CD8-positive, alpha-beta memory T cell (primary cell): ENCODE measurements around the gene TTLL9. TPM values are rescaled to one million over a fixed set of nuclear protein-coding genes. Genes with fewer than 3 reads are reported as not detected.
"Not testable (repeated sequence)": the region's sequence is repeated elsewhere in the genome, so short reads cannot be mapped to it uniquely, and the experiment has no call there.

Experiments used
- CTCF ChIA-PET: fragments of 350-600 bp; sonication (Branson Sonifier 250); formaldehyde crosslinking; loops from one replicate; lab custom pipeline; 2021; ENCODE audit warnings: antibody characterized with exemption; lab: Charles Lee
- POLR2A ChIA-PET: fragments of 350-600 bp; sonication (Branson Sonifier 250); formaldehyde crosslinking; loops from one replicate; lab custom pipeline; 2021; ENCODE audit warnings: antibody characterized with exemption; lab: Charles Lee
- DNase-seq, 5 donors: peaks; one replicate each; pipeline versions ENCODE4 v3.0.0 to v3.0.0-alpha.2; 2020 to 2022; ENCODE audit warnings: mixed read lengths in 1 of 5
- H3K27ac ChIP-seq: one replicate; pipeline ENCODE4 v1.7.0; 2013; ENCODE audit warnings: low read depth, mild to moderate bottlenecking, low read length, moderate library complexity
- H3K27me3 ChIP-seq: 2 replicates; pipeline ENCODE4 v1.7.0; 2013; ENCODE audit warnings: low read length, mild to moderate bottlenecking; ENCODE audit not compliant: insufficient read depth, poor library complexity, severe bottlenecking
- H3K36me3 ChIP-seq: 2 replicates; pipeline ENCODE4 v1.7.0; 2013; ENCODE audit warnings: mild to moderate bottlenecking, low read length, moderate library complexity; ENCODE audit not compliant: insufficient read depth
- H3K4me1 ChIP-seq: 2 replicates; pipeline ENCODE4 v1.7.0; 2013; ENCODE audit warnings: mild to moderate bottlenecking, low read length, moderate library complexity; ENCODE audit not compliant: insufficient read depth
- H3K4me3 ChIP-seq: 2 replicates; pipeline ENCODE4 v1.7.0; 2013; ENCODE audit warnings: mild to moderate bottlenecking, low read length
- H3K9me3 ChIP-seq: 2 replicates; pipeline ENCODE4 v1.7.0; 2013; ENCODE audit warnings: mild to moderate bottlenecking, low read length
- H3K27ac Mint-ChIP-seq, 8 donors: one replicate each; pipeline ENCODE4 v1.8.0; 2020 to 2021; ENCODE audit warnings: mixed read lengths in 8 of 8, mild to moderate bottlenecking in 6 of 8, inconsistent platforms in 3 of 8, moderate library complexity in 3 of 8
- H3K27me3 Mint-ChIP-seq, 2 donors: one replicate each; pipeline ENCODE4 v1.8.0; 2020 to 2021; ENCODE audit warnings: mixed read lengths in 2 of 2, mild to moderate bottlenecking in 1 of 2, moderate library complexity in 1 of 2
- H3K36me3 Mint-ChIP-seq, 3 donors: one replicate each; pipeline ENCODE4 v1.8.0; 2020 to 2021; ENCODE audit warnings: mixed read lengths in 3 of 3, inconsistent platforms in 1 of 3, mild to moderate bottlenecking in 1 of 3
- H3K4me1 Mint-ChIP-seq, 3 donors: one replicate each; pipeline ENCODE4 v1.8.0; 2020 to 2021; ENCODE audit warnings: mixed read lengths in 3 of 3, inconsistent platforms in 1 of 3, mild to moderate bottlenecking in 1 of 3
- H3K4me3 Mint-ChIP-seq, 7 donors: one replicate each; pipeline ENCODE4 v1.8.0; 2020 to 2021; ENCODE audit warnings: mixed read lengths in 7 of 7, mild to moderate bottlenecking in 6 of 7, moderate library complexity in 4 of 7, inconsistent platforms in 2 of 7
- H3K9me3 Mint-ChIP-seq, 5 donors: one replicate each; pipeline ENCODE4 v1.8.0; 2020 to 2022; ENCODE audit warnings: mixed read lengths in 5 of 5, mild to moderate bottlenecking in 3 of 5, moderate library complexity in 2 of 5, inconsistent platforms in 1 of 5
- polyA plus RNA-seq: library from polyadenylated mRNA; unstranded; fragments of 300-500 nt; fragmentation: Illumina TruSeq; gene quantifications from one replicate; pipeline ENCODE4 v1.2.3, GENCODE V29; 2021
- total RNA-seq, 2 experiments: library from RNA; stranded (reverse); gene quantifications; one replicate each; pipeline ENCODE4 v1.2.3, GENCODE V29; 2021

TTLL9 gene
- total and polyA plus RNA-seq, 3 experiments from 2014 or later: not detected

- H3K36me3 Mint-ChIP-seq: no peaks in the 10 kb centered on the region
- POLR2A ChIA-PET: no interaction called here
Observed at GRCh38 chr20:31915491-31916280, 45.3 kb downstream of the TTLL9 start.

GRCh38 chr20:31916708-31917107 is 46.3 kb downstream of the TTLL9 start:
- no peaks in the 10 kb centered on the region for H3K36me3 Mint-ChIP-seq
- no peaks in the 10 kb centered on the region for H3K4me1 ChIP-seq
- no peak overlapping the region for H3K4me3 Mint-ChIP-seq
- H3K27me3 Mint-ChIP-seq: peaks cover 11 to 45% of the 10 kb centered on the region in 2 donors
- no peaks in the 10 kb centered on the region for H3K27me3 ChIP-seq
- DNase-seq: no peak
- ChIA-PET POLR2A (interaction anchor here (0.5 kb wide), 1 partner anchor 869 kb away, joined by 3 read pairs; no protein-coding TSS in a partner anchor), CTCF (no interaction called here)
- H3K9me3 ChIP-seq: no peaks in the 10 kb centered on the region
- H3K4me1 Mint-ChIP-seq: no peaks in the 10 kb centered on the region
- H3K27ac ChIP-seq: no peak overlapping the region
- H3K27ac Mint-ChIP-seq: no peak overlapping the region
- H3K36me3 ChIP-seq: no peaks in the 10 kb centered on the region
- no peak overlapping the region for H3K4me3 ChIP-seq
- H3K9me3 Mint-ChIP-seq: no peaks in the 10 kb centered on the region

More at GRCh38 chr20:31915491-31916280, 45.3 kb downstream of the TTLL9 start:
- H3K4me1 Mint-ChIP-seq: no peaks in the 10 kb centered on the region
- CTCF ChIA-PET: no interaction called here
- H3K4me1 ChIP-seq: no peaks in the 10 kb centered on the region
- no peak overlapping the region for H3K27ac Mint-ChIP-seq
- H3K4me3 Mint-ChIP-seq: no peak overlapping the region
- no peaks in the 10 kb centered on the region for H3K9me3 Mint-ChIP-seq
- no peak overlapping the region for H3K27ac ChIP-seq
- no peaks in the 10 kb centered on the region for H3K9me3 ChIP-seq
- no peaks in the 10 kb centered on the region for H3K36me3 ChIP-seq
- H3K27me3 ChIP-seq: no peaks in the 10 kb centered on the region
- DNase-seq: no peak
- H3K4me3 ChIP-seq: no peak overlapping the region
- peaks cover 7 to 37% of the 10 kb centered on the region in 2 donors for H3K27me3 Mint-ChIP-seq

GRCh38 chr20:31917962-31918412 is 47.6 kb downstream of the TTLL9 start:
- H3K4me1 Mint-ChIP-seq, H3K9me3 Mint-ChIP-seq, CTCF ChIA-PET, H3K27ac Mint-ChIP-seq, H3K4me3 Mint-ChIP-seq, H3K9me3 ChIP-seq, H3K36me3 Mint-ChIP-seq, H3K36me3 ChIP-seq, H3K4me1 ChIP-seq, H3K4me3 ChIP-seq, POLR2A ChIA-PET, DNase-seq, H3K27ac ChIP-seq, H3K27me3 ChIP-seq: not testable (repeated sequence)
- H3K27me3 Mint-ChIP-seq: peaks cover 15 to 54% of the 10 kb centered on the region in 2 donors

GRCh38 chr20:31918466-31919105 is 48.2 kb downstream of the TTLL9 start:
- H3K4me1 Mint-ChIP-seq: no peaks in the 10 kb centered on the region
- H3K27ac ChIP-seq: no peak overlapping the region
- H3K27me3 ChIP-seq: no peaks in the 10 kb centered on the region
- no peak overlapping the region for H3K27ac Mint-ChIP-seq
- H3K9me3 Mint-ChIP-seq: peaks cover 0 to 3% (median 0%) of the 10 kb centered on the region in 5 donors
- no peak overlapping the region for H3K4me3 Mint-ChIP-seq
- H3K36me3 ChIP-seq: no peaks in the 10 kb centered on the region
- no peak overlapping the region for H3K4me3 ChIP-seq
- H3K4me1 ChIP-seq: no peaks in the 10 kb centered on the region
- ChIA-PET CTCF (no interaction called here), POLR2A (no interaction called here)
- H3K9me3 ChIP-seq: no peaks in the 10 kb centered on the region
- H3K36me3 Mint-ChIP-seq: no peaks in the 10 kb centered on the region
- H3K27me3 Mint-ChIP-seq: peaks cover 20 to 57% of the 10 kb centered on the region in 2 donors
- no peak for DNase-seq

GRCh38 chr20:31919410-31920155 is 49.1 kb downstream of the TTLL9 start:
- Mint-ChIP-seq H3K27ac (no peak overlapping the region), H3K4me3 (no peak overlapping the region), H3K9me3 (peaks cover 0 to 3% (median 0%) of the 10 kb centered on the region in 5 donors), H3K36me3 (no peaks in the 10 kb centered on the region), H3K27me3 (peaks cover 26 to 67% of the 10 kb centered on the region in 2 donors), H3K4me1 (no peaks in the 10 kb centered on the region)
- no peaks in the 10 kb centered on the region for H3K27me3 ChIP-seq
- ChIA-PET CTCF (interaction anchor here (1.4 kb wide), 1 partner anchor 17 kb away, joined by 3 read pairs; no protein-coding TSS in a partner anchor), POLR2A (no interaction called here)
- no peaks in the 10 kb centered on the region for H3K9me3 ChIP-seq
- H3K4me3 ChIP-seq: no peak overlapping the region
- no peak for DNase-seq
- H3K4me1 ChIP-seq: no peaks in the 10 kb centered on the region
- no peak overlapping the region for H3K27ac ChIP-seq
- no peaks in the 10 kb centered on the region for H3K36me3 ChIP-seq

- ChIA-PET CTCF (interaction anchor here (1.4 kb wide), 1 partner anchor 16 kb away, joined by 3 read pairs; no protein-coding TSS in a partner anchor), POLR2A (no interaction called here)
- no peaks in the 10 kb centered on the region for H3K36me3 ChIP-seq
- Mint-ChIP-seq H3K27me3 (peaks cover 30 to 74% of the 10 kb centered on the region in 2 donors), H3K36me3 (no peaks in the 10 kb centered on the region), H3K27ac (no peak overlapping the region), H3K4me1 (no peaks in the 10 kb centered on the region), H3K4me3 (no peak overlapping the region), H3K9me3 (peaks cover 0 to 3% (median 0%) of the 10 kb centered on the region in 5 donors)
- H3K4me3 ChIP-seq: no peak overlapping the region
- no peak overlapping the region for H3K27ac ChIP-seq
- no peaks in the 10 kb centered on the region for H3K9me3 ChIP-seq
- no peak for DNase-seq
- no peaks in the 10 kb centered on the region for H3K4me1 ChIP-seq
- peaks cover 1% of the 10 kb centered on the region for H3K27me3 ChIP-seq
Observed at GRCh38 chr20:31920275-31920855, 49.9 kb downstream of the TTLL9 start.

GRCh38 chr20:31921480-31921879 is 51.0 kb downstream of the TTLL9 start:
- H3K4me1 Mint-ChIP-seq, H3K27ac Mint-ChIP-seq, POLR2A ChIA-PET, H3K4me3 ChIP-seq, H3K36me3 Mint-ChIP-seq, H3K36me3 ChIP-seq, CTCF ChIA-PET, H3K27me3 ChIP-seq, H3K4me3 Mint-ChIP-seq, DNase-seq, H3K9me3 Mint-ChIP-seq, H3K4me1 ChIP-seq, H3K9me3 ChIP-seq, H3K27ac ChIP-seq: not testable (repeated sequence)
- H3K27me3 Mint-ChIP-seq: peaks cover 31 to 85% of the 10 kb centered on the region in 2 donors
